ENCODE measurements around the gene PROKR1.
"Not testable (repeated sequence)": the region's sequence is repeated elsewhere in the genome, so short reads cannot be mapped to it uniquely, and the experiment has no call there.

The PROKR1 gene

GRCh38 chr2:68643011-68643873, at the start of gene PROKR1:
PROKR1 (plus strand) TSS chr2:68643579; CDS start chr2:68645822, 2,243 bp downstream.
- ATAC-seq, result peak; percentile 42 to 47

GRCh38 chr2:68594041-68594440, 49.3 kb upstream of the PROKR1 start:
- ATAC-seq, result no peak

DNA sequence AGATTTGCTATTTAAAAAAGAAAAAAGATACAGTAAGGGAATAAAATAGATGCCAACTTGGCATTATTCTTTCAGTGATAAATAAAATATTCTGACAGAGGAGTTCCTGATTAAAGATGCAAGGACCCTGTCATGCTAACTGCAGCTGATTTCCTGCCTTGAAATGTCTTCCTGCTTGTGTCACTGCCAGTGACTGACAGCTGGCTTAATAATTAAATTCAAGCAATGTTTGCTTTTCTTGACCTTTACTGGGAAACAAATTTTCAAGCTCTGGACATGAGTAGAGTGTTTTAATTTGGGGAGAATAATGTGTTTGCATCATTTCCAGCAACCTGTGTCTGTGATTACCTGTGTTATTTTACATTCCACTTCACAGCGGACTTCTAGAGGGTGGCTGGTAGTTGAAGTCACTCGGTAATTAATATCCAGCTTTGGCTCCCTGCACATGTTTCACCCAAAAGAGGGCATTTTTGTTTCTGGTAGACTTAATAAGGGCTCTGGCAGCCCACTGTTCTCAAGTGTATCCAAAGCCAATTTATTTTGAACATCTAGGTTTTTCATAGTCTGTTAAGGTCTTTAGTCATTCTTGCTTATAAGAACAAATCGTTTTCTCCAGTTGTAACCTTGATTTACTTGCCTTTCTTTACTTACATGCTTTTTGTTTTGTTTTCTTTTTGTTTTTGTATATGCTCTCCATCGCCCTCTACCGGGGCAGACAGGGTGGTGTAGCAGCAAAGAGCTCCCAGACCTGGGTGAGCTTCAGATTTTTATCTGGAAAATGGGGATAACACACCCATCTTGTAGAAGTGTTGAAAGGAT, 48.5 kb upstream of the PROKR1 start:
- no peak for ATAC-seq

GRCh38 chr2:68595493-68595785, 47.9 kb upstream of the PROKR1 start:
- not testable (repeated sequence) for ATAC-seq

DNA sequence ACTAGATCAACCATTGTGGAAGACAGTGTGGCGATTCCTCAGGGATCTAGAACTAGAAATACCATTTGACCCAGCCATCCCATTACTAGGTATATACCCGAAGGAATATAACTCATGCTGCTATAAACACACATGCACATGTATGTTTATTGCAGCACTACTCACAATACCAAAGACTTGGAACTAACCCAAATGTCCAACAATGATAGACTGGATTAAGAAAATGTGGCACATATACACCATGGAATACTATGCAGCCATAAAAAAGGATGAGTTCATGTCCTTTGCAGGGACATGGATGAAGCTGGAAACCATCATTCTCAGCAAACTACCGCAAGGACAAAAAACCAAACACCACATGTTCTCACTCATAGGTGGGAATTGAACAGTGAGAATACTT, 42.9 kb upstream of the PROKR1 start:
- ATAC-seq, result not testable (repeated sequence)

DNA sequence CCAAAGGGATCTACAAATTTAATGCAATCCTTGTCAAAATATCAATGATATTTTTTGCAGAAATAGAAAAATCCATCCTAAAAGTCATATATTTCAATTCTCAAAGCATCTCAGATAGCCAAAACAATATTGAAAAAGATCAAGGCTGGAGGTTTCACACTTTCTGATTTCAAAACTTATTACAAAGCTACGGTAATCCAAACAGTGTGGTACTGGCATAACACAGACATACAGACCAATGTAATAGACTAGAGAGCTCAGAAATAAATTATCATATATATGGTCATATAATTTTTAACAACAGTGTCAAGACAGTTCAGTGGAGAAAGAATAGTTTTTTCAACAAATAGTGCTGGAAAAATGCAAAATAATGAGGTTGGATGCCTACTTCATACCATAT, 40.3 kb upstream of the PROKR1 start:
- no peak for ATAC-seq

DNA sequence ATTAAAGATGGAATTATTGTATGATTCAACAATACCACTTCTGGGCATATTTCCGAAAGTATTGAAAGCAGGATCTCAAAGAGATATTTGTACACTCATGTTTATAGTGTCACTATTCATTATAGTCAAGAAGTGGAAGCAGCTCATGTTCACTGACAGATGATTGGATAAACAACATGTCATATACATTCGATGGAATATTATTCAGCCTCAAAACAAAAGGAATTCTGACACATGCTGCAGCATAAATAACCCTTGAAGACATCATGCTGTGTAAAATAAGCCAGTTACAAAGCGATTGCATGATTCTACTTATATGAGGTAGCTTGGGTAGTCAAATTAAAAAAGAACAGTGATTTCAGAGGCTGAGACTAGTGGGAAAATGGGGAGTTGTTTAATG, 39.3 kb upstream of the PROKR1 start:
- no peak for ATAC-seq

DNA sequence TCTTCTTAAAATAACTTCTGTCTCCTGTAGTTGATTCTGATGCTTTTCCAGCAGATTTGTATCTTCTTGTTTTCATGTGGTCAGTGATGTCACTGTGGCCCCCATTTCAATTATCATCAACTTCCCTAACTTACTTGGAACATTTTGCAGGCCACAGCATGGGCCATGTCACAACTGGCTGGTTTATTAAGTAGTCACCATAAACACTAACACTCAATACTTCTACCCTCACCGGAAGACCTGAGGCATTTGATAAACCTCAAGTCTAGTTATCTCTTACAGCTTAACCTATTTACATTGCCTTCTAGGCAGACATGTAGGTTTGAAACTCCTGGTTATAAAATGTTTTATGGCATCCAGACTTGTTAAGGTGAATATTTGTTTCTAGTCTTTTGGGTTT, 37.4 kb upstream of the PROKR1 start:
- ATAC-seq, result no peak

DNA sequence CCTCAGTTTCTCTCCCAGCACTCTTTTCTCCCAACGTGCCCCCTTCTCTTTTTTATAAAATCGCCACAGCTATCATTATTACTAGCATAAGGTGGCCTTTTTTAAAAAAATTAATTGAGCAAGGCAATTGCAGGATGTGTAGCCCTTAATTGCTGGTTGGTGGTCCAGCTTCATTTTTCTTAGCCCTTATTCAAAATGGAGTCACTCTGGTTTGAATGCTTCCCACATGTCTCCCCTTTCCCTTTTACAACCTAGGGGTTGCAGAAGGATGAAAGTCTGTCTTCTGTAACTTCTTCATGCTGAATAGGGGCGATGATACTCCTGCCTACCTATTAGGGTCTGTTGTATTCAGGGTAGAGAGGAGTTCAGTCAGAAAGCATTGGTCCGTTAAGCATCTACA, 36.6 kb upstream of the PROKR1 start:
- ATAC-seq, result no peak

- no peak for ATAC-seq
Observed at GRCh38 chr2:68607837-68608236, 35.5 kb upstream of the PROKR1 start.

GRCh38 chr2:68612765-68613519, 30.4 kb upstream of the PROKR1 start:
- ATAC-seq, result no peak

DNA sequence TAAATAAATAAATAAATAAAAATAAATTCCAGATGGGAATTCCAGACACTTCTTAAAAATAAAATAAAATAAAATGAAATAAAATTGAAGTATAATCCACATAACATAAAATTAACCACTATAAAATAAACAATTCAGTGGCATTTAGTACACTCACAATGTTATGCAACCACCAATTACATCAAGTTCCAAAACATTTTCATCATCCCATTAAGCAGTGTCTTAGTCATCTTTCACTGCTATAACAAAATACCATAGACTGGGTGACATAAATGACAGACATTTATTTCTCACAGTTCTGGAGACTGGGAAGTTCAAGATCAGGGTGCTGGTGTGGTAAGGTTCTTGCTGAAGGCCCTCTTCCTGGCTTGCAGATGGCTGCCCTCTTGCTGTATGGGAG, 22.6 kb upstream of the PROKR1 start:
- no peak for ATAC-seq

GRCh38 chr2:68623820-68624219, 19.6 kb upstream of the PROKR1 start:
- no peak for ATAC-seq

DNA sequence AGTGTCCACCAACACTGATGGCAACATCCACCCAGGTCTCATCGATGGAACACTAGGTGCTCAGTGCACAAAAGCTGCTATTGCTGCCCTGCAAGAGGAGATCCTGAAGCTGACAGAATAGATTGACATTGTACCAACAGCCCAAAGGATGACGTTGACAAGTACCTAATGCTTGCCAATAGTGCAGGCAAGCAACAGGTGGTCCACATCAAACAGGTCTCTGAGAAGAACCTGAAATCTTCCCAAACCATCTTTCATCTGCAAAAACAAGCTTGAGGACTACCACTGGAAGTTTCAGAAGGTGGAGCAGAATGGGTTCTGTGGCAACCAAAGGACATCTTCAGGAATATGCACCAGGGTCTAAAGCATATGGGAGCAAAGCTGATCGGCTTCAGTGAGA, 15.8 kb upstream of the PROKR1 start:
- ATAC-seq, result no peak

DNA sequence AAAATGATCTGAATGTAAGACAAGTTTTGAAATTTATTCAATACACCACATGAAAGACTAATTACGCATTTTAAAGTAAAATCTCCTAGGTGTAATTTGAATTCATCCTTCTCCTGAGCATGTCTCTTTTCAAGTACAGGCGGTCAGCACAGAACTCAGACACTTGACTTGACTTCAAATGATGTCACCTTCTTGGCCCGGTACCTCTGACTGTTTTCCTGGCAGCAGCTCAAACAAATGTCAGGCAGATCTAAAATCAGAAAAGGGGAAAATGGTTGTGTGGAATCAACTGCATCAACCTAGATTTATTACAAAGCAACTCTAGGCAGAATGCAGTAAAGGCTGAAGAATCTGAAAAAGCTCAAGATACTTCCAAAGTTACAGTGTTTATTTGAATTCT, 11.4 kb upstream of the PROKR1 start:
- no peak for ATAC-seq

GRCh38 chr2:68637047-68637446, 6.3 kb upstream of the PROKR1 start:
- no peak for ATAC-seq

DNA sequence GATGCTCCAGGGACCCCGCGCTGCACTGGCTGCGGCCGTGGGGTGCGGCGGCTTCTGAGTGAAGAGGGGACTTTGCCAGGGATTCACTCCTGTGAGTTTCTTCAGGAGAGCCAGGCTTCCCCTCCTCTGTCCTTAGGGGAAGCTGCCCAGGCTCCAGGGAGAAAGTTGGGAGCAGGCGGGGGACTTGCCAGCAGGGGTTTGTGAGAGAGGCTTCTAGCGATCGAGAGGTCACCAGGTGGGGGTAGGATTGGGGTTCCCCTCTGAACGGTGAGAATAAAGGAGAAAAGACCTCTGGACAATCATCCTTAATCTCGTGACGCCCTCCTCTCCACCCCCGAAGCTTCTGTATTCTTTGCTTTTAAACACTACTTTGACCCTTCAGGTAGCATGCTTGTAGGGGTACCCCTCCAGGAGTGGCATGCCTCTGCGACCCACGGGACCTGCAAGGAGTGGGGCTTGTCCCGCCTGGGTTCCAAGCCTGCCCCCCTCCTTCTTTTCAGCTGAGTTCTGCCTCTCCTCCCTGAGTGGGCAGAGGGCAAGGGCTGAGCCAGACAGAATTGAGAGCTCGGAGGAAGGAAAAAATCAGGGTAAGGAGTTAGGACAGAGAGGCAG, 601 bp downstream of the PROKR1 start:
- no peak for ATAC-seq

DNA sequence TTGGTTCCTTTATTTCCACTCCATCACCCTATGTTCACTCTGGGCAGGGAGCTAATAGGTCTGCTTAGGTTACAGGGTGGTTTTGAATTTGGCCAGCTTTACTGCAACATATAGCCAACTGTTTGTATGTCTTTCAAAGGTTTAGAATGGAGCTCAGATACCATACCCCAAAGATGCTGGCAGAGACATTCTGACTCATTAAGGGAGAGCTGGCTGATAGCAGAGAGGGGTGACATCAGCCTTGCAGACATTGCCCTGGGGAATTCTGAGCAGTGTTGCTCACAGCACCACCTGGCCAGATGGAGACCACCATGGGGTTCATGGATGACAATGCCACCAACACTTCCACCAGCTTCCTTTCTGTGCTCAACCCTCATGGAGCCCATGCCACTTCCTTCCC, 2.1 kb downstream of the PROKR1 start:
- peak; percentile 50 to 62 for ATAC-seq

GRCh38 chr2:68646303-68646702, 2.9 kb downstream of the PROKR1 start:
- no peak for ATAC-seq

GRCh38 chr2:68650645-68651044, 7.3 kb downstream of the PROKR1 start:
- no peak for ATAC-seq

GRCh38 chr2:68653034-68653433, 9.7 kb downstream of the PROKR1 start:
- no peak for ATAC-seq

DNA sequence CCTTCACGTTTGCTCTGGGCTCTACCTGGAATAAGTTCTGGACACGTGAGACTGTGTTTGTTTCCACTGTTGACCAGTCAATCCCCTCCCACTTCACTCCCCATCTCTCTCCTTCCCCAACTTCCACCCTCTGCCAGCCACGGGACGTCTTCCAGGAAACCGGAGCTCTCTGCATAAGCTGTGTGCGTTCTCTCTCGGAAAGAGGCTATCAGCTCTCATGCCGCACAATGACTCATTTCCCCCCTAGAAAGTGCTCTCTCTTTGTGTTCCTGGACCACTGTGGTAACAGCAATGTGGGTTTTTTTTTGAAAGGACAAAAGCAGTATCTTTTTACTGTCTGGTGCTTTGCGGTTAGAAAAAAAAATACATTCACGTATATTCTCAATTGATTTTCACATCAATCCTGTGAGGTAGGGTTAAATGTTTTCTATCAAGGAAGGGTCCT, 10.2 kb downstream of the PROKR1 start:
- peak; percentile 84 to 87 for ATAC-seq

- ATAC-seq, result no peak
Observed at GRCh38 chr2:68658266-68658665, 14.9 kb downstream of the PROKR1 start.

All from activated CD4-positive, CD25-positive, alpha-beta regulatory T cell treated with anti-CD3 and anti-CD28 coated beads, Interleukin-2, amount 50 U/mL, for 24 hours (primary cell).